GM21737 (cell line): ENCODE results near the gene TSPAN3.

ENCODE experiments used
- ATAC-seq: cut with Tn5 transposase; IDR thresholded peaks from one replicate; pipeline ENCODE4 v1.9.1; 2021; ENCODE audit warnings: mild to moderate bottlenecking, moderate library complexity; ENCODE audit not compliant: unreplicated experiment

Gene TSPAN3

GRCh38 chr15:77057685-77058084 is 13.2 kb downstream of the TSPAN3 start:
- ATAC-seq: no peak

GRCh38 chr15:77057072-77057471 is 13.8 kb downstream of the TSPAN3 start:
- no peak for ATAC-seq

DNA sequence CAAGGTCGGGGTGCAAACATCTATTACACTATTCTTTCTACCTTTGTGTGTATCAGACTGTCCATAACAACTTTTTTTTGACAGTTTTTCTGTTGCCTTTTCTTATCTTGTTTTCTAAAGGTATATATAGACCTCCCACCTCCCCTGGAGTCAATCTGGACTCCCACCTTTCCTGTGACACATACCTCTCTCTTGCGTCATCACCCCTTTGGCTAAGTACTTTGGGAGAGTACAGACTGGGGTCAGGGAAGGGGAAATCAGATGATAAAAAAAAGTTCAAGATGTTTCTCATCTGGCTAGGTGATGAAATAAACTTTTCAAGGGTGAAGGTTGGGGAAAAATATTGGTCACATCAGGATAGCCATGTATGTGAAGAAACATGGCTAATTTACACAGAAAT is 17.2 kb downstream of the TSPAN3 start:
- no peak for ATAC-seq

GRCh38 chr15:77052556-77052955 is 18.4 kb downstream of the TSPAN3 start:
- ATAC-seq: no peak

GRCh38 chr15:77048135-77048876 is 22.6 kb downstream of the TSPAN3 start:
- no peak for ATAC-seq

GRCh38 chr15:77046704-77047412 is 24.1 kb downstream of the TSPAN3 start:
- no peak for ATAC-seq

GRCh38 chr15:77045985-77046384 is 24.9 kb downstream of the TSPAN3 start:
- no peak for ATAC-seq

DNA sequence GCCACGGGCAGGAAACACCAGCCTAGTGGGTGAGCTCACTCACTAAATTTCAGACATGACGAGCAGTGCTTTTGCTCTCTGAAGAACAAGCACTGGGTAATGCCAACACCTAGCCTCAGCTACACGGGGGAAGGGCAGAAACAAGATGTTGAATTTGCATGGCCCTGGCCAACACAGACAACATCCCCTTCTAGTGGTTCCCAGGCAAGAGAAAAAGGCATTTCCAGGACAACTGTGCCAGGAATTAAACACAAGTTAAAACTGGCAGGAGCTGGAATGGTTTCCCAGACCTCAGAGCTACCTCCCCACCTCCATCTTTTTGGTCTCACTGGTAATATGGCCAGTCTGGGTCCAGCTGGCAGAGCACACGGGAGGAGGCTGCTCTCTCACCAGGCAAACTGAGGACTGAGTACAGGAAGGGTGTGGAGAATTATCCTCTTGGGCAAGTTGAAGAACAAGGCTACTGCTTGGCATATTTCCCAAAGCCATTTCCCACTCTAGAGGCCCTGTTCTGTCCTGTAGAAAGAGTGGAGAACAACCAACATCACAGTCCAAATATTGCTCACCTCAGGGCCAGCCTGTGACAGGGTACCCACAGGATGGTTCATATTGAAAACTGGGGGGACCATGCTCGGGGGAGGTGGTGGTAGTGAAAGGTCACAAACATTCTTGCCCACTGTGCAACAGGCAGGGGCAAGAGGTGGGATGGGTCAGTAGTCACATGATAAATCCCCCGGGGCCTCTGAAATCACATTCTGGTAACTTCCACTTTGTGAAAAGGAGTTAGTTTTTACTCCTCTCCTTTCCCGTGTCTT is 26.5 kb downstream of the TSPAN3 start:
- ATAC-seq: no peak

GRCh38 chr15:77042955-77043920 is 27.7 kb downstream of the TSPAN3 start:
- ATAC-seq: no peak

GRCh38 chr15:77042245-77042919 is 28.5 kb downstream of the TSPAN3 start:
- no peak for ATAC-seq

DNA sequence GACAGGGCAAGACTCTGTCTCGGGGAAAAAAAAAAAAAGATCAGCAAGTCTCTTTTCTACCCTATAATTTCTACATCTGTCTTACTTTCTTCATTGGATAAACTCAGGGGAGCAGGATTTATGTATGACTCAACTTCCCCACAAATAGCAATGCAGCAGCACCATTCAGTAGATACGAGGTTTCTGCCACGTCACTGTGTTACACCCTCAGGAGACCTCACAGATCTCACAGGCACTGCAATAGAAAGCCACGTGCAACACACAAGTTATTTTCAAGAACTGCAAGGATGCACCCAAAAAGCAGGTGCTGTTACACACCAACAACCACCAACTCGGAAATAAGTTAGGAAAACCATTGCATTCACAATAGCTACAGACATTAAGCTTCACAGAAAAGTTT is 30.2 kb downstream of the TSPAN3 start:
- ATAC-seq: no peak

GRCh38 chr15:77039848-77040247 is 31.1 kb downstream of the TSPAN3 start:
- no peak for ATAC-seq

GRCh38 chr15:77039217-77039533 is 31.7 kb downstream of the TSPAN3 start:
- no peak for ATAC-seq

- no peak for ATAC-seq
Measured at GRCh38 chr15:77038312-77039216, 32.3 kb downstream of the TSPAN3 start.

DNA sequence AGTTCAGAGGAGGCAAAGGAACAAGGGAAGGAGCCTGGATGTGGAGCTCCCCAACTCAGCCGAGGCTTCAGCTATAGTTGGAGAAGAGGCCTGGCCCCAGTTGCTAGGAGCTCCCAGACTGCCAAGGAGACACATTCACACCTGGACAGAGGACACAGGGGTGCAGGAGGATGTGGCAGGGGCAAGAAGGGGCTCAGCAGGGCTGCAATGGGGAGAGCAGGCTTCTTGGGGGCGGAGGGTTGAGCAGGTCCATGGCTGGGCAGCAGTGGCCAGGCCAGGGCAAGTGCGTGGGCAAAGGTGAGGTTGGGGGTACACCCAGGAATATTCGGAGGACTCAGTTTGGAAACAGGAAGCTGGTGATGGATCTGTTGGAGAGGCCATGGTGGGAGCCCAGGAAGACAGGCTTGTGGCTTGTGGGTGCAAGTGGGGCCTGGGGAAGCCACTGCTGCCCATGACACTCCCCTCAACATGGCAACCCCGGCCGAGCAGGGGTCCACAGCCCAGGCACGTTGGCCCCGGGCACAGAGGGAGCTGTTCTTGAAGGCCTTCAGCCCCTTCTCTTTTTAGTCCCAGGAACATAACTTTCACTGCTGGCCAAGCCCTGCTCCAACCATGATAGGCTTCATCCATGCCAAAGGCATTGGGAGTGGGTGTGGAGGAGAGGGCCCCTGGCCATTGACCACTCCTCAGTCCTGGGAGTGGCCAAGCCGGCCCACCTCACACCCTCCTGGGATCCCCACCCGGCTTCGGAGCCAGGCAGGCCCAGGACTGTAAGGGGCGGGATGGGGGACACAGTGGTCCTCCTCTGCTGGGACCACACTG is 33.3 kb downstream of the TSPAN3 start:
- no peak for ATAC-seq

DNA sequence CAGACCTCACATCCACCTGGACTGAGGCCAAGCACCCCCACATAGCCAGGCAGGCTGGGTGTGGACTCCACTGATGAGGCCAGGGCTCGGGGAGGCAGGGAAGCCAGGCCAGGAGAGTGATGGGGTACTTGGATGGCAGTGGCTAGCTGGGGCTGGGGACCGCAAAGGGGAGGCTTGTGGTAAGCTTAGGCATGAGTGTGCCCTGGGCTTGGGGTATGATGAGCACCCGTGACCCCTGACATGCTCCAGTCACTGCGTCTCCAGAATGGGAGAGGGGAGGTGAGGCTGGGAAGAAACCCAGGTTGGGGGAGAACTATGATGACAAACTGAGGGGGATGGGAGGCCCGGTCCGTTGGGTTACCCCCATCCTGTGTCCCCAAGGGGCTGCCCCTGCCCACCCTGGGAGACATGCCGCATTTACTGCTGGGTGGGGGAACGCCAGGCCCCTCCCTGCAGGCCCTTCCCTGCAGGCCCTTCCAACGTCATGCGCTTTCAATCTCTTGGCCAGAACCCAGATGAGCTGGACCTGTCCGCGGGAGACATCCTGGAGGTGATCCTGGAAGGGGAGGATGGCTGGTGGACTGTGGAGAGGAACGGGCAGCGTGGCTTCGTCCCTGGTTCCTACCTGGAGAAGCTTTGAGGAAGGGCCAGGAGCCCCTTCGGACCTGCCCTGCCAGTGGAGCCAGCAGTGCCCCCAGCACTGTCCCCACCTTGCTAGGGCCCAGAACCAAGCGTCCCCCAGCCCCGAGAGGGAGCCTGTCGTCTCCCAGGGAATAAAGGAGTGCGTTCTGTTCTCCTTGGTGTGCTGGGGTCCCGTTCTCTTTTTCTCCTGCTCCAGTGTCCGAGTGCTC is 34.1 kb downstream of the TSPAN3 start:
- ATAC-seq: no peak

DNA sequence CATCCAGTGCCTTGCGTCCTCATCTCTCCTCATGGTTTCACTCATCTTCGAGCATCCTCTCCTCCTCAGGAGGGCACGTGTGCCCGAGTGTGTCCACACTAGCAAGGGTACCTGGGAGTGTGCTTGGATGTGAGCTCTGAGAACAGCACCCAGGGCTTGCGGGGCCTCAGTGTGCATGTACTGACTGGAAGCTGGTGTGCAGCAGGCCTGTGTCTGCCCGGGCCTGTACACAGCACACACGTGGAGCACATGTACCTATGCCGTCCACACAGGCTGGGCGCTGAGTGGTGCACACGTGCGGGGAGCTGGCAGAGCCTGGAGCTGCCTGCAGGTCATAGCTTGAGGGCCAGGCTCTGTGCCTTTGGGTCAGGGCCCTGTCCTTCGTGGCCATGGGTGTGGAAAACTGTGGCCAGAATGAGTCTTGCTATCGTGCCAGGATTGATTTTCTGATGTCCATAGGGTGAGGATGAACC is 34.9 kb downstream of the TSPAN3 start:
- ATAC-seq: no peak
